NB4 (cell line): ENCODE measurements around the gene PGBD5.
A peak's percentile ranks its signal among the peaks of the same experiment; 100 is the strongest.

Experiments used
- DNase-seq: peaks from one replicate; pipeline ENCODE4 v3.0.0; 2010; ENCODE audit warnings: low read depth
- H3K4me3 ChIP-seq: one replicate; pipeline ENCODE4 v1.5.1; 2011; ENCODE audit warnings: mild to moderate bottlenecking, low read depth, low read length, moderate library complexity
- CTCF ChIP-seq: IDR thresholded peaks from one replicate; pipeline ENCODE4 v1.5.1; 2012; ENCODE audit warnings: low read depth, low read length
- MAX ChIP-seq: IDR thresholded peaks from 2 replicates; pipeline ENCODE4 v1.6.1; 2011; ENCODE audit warnings: low read depth, low read length
- MYC ChIP-seq: IDR thresholded peaks from 2 replicates; pipeline ENCODE4 v1.6.1; 2011; ENCODE audit warnings: low read depth, low read length
- POLR2A ChIP-seq: IDR thresholded peaks from 2 replicates; pipeline ENCODE4 v1.6.1; 2011; ENCODE audit warnings: mild to moderate bottlenecking; ENCODE audit not compliant: insufficient read length; ENCODE audit errors: extremely low read depth

The PGBD5 gene

GRCh38 chr1:230429067-230429735 is 3.1 kb upstream of the PGBD5 start:
- DNase-seq: peak; percentile 88
- no peak overlapping the region for H3K4me3 ChIP-seq
- TF ChIP-seq CTCF (no peak), MAX (0 out of 2 replicates have a peak, but pooled peaks have one; percentile 21), MYC (peak; percentile 36; the same call in 1 of the 2 replicates)

- no peak for DNase-seq
- TF ChIP-seq MAX (no peak), CTCF (no peak), POLR2A (no peak), MYC (no peak)
Observed at GRCh38 chr1:230427981-230428380, 1.8 kb upstream of the PGBD5 start.

GRCh38 chr1:230427094-230427876 is 1.2 kb upstream of the PGBD5 start:
- no peak for DNase-seq
- no peak for TF ChIP-seq CTCF
- no peak for TF ChIP-seq POLR2A
- no peak for TF ChIP-seq MAX
- H3K4me3 ChIP-seq: no peak overlapping the region

More at GRCh38 chr1:230427981-230428380, 1.8 kb upstream of the PGBD5 start:
- no peak overlapping the region for H3K4me3 ChIP-seq

- peak; percentile 46 for DNase-seq
- TF ChIP-seq MAX: no peak
- no peak for TF ChIP-seq MYC
- H3K4me3 ChIP-seq: peak overlapping the region; percentile 68
Observed at GRCh38 chr1:230425252-230426091, 660 bp downstream of the PGBD5 start.

GRCh38 chr1:230424391-230425251 is 1.5 kb downstream of the PGBD5 start:
- peak overlapping the region; percentile 68 for H3K4me3 ChIP-seq
- no peak for TF ChIP-seq POLR2A
- TF ChIP-seq CTCF: no peak
- TF ChIP-seq MYC: no peak
- TF ChIP-seq MAX: no peak
- peak; percentile 92 for DNase-seq
